K562 (cell line): ENCODE measurements around the gene DMAC2L. TPM values are rescaled to one million over a fixed set of nuclear protein-coding genes. Genes with fewer than 3 reads are reported as not detected.

Experiments
- CBFA2T2 ChIP-seq: fragments of 450-650 bp; conservative IDR thresholded peaks from 2 replicates; pipeline ENCODE4 v1.6.1; 2017; ENCODE audit warnings: mild to moderate bottlenecking
- CTCF ChIP-seq, 3 experiments: IDR thresholded peaks in 2 of 3; conservative IDR thresholded peaks in 1 of 3; 2 replicates each; pipeline ENCODE4 v1.5.1; 2011 to 2012; ENCODE audit warnings: low read length in 3 of 3, mild to moderate bottlenecking in 3 of 3, control low read depth in 2 of 3, improper control_type of control experiment in 1 of 3, inconsistent platforms in 1 of 3, low read depth in 1 of 3, mixed read lengths in 1 of 3, moderate library complexity in 1 of 3; ENCODE audit not compliant: insufficient read depth in 2 of 3
- FOSL1 ChIP-seq: fragments of 200-800 bp; sonication (Bioruptor generic); conservative IDR thresholded peaks from 2 replicates; pipeline ENCODE4 v1.6.1; 2016; ENCODE audit warnings: missing genetic modification characterization, missing compliant biosample characterization
- FOXM1 ChIP-seq, 2 experiments: fragments of 450-650 bp in 1 of 2; sonication (generic) in 1 of 2; formaldehyde crosslinking in 1 of 2; IDR thresholded peaks; 2 replicates each; pipeline versions ENCODE4 v1.6.1 to v1.9.0; 2017 to 2022; ENCODE audit warnings: low read depth in 2 of 2, mild to moderate bottlenecking in 2 of 2, missing genetic modification reagents in 1 of 2, moderate library complexity in 1 of 2
- GTF2A2 ChIP-seq: IDR thresholded peaks from 2 replicates; pipeline ENCODE4 v1.6.1; 2016; ENCODE audit warnings: mild to moderate bottlenecking, missing genetic modification characterization, missing compliant biosample characterization
- HEY1 ChIP-seq: fragments of 250-450 bp; sonication (Bioruptor Pico); IDR thresholded peaks from 2 replicates; pipeline ENCODE4 v1.5.0; 2020; ENCODE audit warnings: mild to moderate bottlenecking, moderate library complexity, borderline replicate concordance
- ILK ChIP-seq: fragments of 450-650 bp; IDR thresholded peaks from 2 replicates; pipeline ENCODE4 v1.6.1; 2016; ENCODE audit warnings: missing genetic modification characterization, low read depth, mild to moderate bottlenecking, missing compliant biosample characterization, moderate library complexity, borderline replicate concordance
- MCM3 ChIP-seq: fragments of 450-650 bp; IDR thresholded peaks from 2 replicates; pipeline ENCODE4 v1.6.1; 2016
- POLR2AphosphoS5 ChIP-seq: IDR thresholded peaks from 2 replicates; pipeline ENCODE4 v1.6.1; 2011; ENCODE audit warnings: mild to moderate bottlenecking, low read depth, low read length, moderate library complexity; ENCODE audit not compliant: control insufficient read depth, insufficient read depth
- POLR3A ChIP-seq: IDR thresholded peaks from 2 replicates; pipeline ENCODE4 v1.6.1; 2011; ENCODE audit warnings: borderline replicate concordance, mild to moderate bottlenecking, moderate library complexity; ENCODE audit not compliant: insufficient read length, insufficient read depth; ENCODE audit errors: extremely low read depth
- PPARD ChIP-seq: fragments of 250-450 bp; sonication (Bioruptor Pico); IDR thresholded peaks from 2 replicates; pipeline ENCODE4 v1.8.0; 2022; ENCODE audit warnings: inconsistent platforms, mild to moderate bottlenecking, moderate library complexity
- RBM15 ChIP-seq: fragments of 200-400 bp; formaldehyde crosslinking; IDR thresholded peaks from 2 replicates; pipeline ENCODE4 v1.6.1; 2018; ENCODE audit warnings: mild to moderate bottlenecking, low read length, moderate library complexity; ENCODE audit not compliant: insufficient read depth
- SETDB1 ChIP-seq: IDR thresholded peaks from one replicate; pipeline ENCODE4 v1.6.1; 2012; ENCODE audit warnings: low read length, control low read depth, inconsistent platforms
- SMAD1 ChIP-seq: fragments of 150-350 bp; IDR thresholded peaks from 2 replicates; pipeline ENCODE4 v1.6.1; 2014; ENCODE audit warnings: low read length, low read depth; ENCODE audit not compliant: partially characterized antibody
- ZBTB5 ChIP-seq: fragments of 450-650 bp; IDR thresholded peaks from 2 replicates; pipeline ENCODE4 v1.6.1; 2017; ENCODE audit warnings: antibody characterized with exemption
- polyA plus RNA-seq, 8 experiments: library from polyadenylated mRNA; depleted of rRNA in 4 of 8; stranded (reverse) in 5 of 8; unstranded in 3 of 8; fragments of >200 nt; fragmentation: Nextera tagmentation in 2 of 8; fragmentation: Illumina TruSeq in 1 of 8; extraction: Ambion mirVana in 2 of 8; extraction: Trizol in 1 of 8; gene quantifications; 2 replicates each; pipeline versions ENCODE4 v1.2.1 to v1.2.3, GENCODE V29; 2011 to 2014; ENCODE audit warnings: inconsistent platforms in 1 of 8, missing spikeins in 1 of 8
- total RNA-seq, 7 experiments: library from RNA; depleted of rRNA in 6 of 7; stranded (reverse); fragments of >200 nt in 6 of 7; fragmentation: Illumina TruSeq in 2 of 7; extraction: Trizol in 2 of 7; gene quantifications; 2 replicates each; pipeline versions ENCODE4 v1.2.1 to v1.2.3, GENCODE V29; 2011 to 2021; ENCODE audit warnings: low replicate concordance in 1 of 7

The DMAC2L gene
- total and polyA plus RNA-seq, 9 of the 15 experiments (the other 6 are each of a cell fraction or from before 2014, with no cell fraction given): 4.0 to 37.2 (median 9.3) TPM

- TF ChIP-seq POLR2AphosphoS5 (no peak), SETDB1 (no peak), HEY1 (CRISPR knock-in tag) (no peak), SMAD1 (no peak), MCM3 (no peak), FOSL1 (tag) (peak; percentile 97), CBFA2T2 (peak; percentile 24), FOXM1 (IDR thresholded peaks at IDR 0.05; ENCODE audit: low read depth) (peak; percentile 61; the same call in 1 of the 2 replicates), FOXM1 (CRISPR knock-in tag; IDR thresholded peaks at IDR 0.05; ENCODE audit: low read depth) (no peak), RBM15 (no peak), PPARD (no peak), ILK (tag) (no peak), POLR3A (no peak), CTCF (IDR thresholded peaks at IDR 0.05 in 2 of 3, conservative IDR thresholded peaks at IDR 0.05 in 1 of 3; ENCODE audit: insufficient read depth in 2 of 3, low read depth in 1 of 3, low read length in 3 of 3) (peak; percentile 72 to 82 (median 78)), GTF2A2 (no peak), ZBTB5 (no peak)
These were observed 9.0 kb downstream of the DMAC2L start (continued) for GRCh38 chr14:50321009-50321660.
